ENCODE measurements around the gene COA1.
"Not testable (repeated sequence)": the region's sequence is repeated elsewhere in the genome, so short reads cannot be mapped to it uniquely, and the experiment has no call there.

Gene COA1

DNA sequence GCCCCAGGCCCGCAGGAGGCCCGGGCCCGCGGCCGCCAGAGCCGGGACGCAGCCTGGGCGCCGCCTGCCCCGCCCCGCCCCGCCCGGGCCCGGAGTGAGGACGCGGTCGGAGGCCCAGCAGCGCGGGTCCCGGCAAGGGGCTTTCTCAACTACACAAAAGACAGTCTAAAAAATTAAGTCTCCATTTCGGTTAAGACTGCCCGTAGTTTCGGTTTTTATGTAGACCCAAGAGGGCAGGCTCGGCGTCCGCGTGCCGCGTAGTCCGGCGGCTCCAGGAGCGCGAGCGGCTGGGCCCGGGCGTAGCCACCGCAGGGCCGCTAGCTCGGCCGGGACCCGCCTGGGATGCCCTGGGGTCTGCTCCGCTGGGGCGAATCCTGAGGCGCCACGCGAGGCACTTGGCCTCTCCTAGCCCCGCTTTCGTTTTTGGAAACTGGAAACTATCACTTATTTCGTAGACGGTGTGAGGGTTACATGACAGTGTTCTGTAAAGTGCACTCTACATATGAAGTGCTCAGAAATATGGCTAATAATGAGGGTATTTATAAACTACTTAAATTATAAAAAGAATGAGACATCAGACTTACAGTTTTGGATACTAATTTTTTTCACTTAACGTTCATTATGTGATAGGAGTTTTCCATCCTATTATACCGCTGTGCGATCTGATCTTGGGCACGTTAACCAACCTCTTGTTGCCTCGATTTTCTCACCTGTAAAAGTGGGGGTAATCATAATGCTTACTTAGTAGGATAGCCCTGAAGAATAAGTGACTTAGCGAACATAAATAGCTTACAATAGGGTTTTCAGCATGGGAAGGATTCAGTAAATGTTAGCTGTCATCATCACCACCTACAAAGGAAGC, 29.7 kb upstream of the COA1 start:
- no peak for DNase-seq (ENCODE audit: low read depth, low spot score)
- H3K27ac ChIP-seq, result peak overlapping the region; percentile 3

GRCh38 chr7:43758029-43758821, 28.9 kb upstream of the COA1 start, which contains the start of gene BLVRA:
Gene BLVRA (plus strand): TSS chr7:43758680. CDS start chr7:43771159, 12,479 bp downstream.
- DNase-seq (ENCODE audit: low read depth, low spot score), result no peak

GRCh38 chr7:43757073-43757720, 27.9 kb upstream of the COA1 start:
- no peak for DNase-seq (ENCODE audit: low read depth, low spot score)
- no peak overlapping the region for H3K27ac ChIP-seq

More at GRCh38 chr7:43758029-43758821, 28.9 kb upstream of the COA1 start, which contains the start of gene BLVRA:
- peak within 1 kb of the TSS; percentile 3 for H3K27ac ChIP-seq

DNA sequence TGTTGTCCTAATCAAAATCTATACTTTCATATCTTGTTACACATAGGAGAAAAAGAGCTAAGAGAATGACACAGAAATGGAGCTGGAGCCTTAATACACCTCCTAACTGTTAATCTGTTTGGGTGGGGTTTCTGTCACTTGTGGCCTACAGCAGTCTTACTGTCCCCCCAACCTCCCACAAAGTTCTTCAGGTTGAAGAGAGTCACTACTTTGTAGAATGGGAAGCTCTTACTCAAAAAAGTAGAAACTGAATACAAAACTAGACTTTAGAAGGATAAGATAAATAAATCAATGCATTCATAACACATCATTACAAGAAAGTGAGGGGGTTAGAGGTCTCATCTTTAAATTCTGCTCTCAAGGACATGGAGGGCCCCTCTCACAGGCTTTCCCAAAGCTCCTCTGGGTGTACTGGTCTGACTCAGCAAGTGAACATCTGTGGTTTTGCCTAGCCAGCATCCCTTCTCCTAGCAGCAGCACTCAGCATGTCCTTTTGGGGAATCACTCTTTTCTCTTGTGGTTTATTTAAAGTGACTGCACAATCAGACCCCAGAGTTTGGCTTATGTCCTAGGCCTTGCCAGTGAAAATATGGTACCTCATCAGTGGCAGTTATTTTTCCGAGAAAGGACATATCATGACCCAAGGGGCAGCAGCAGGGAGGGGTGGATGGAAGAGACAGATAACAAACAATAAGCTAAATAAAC, 27.2 kb upstream of the COA1 start:
- no peak overlapping the region for H3K27ac ChIP-seq
- DNase-seq (ENCODE audit: low read depth, low spot score), result no peak

DNA sequence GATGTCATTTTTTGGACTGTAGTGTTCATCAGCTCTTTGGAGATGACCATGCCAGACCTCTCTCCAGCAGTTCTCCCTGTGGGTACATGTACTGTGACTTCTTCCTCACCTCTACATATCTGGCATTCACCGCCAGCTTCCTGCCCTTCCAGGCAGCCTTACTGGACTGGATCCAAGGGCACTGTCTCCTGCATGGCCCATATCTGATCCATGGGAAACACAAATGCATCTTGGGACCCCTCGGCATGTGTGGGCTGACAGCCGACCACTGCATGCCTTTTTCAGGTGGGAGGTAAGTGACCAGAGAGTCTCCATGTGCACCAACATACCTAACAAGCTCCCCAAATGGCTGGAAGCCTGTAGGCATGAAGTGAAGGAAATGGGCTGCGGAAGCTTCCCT, 25.3 kb upstream of the COA1 start:
- H3K27ac ChIP-seq, result no peak overlapping the region
- no peak for DNase-seq (ENCODE audit: low read depth, low spot score)

DNA sequence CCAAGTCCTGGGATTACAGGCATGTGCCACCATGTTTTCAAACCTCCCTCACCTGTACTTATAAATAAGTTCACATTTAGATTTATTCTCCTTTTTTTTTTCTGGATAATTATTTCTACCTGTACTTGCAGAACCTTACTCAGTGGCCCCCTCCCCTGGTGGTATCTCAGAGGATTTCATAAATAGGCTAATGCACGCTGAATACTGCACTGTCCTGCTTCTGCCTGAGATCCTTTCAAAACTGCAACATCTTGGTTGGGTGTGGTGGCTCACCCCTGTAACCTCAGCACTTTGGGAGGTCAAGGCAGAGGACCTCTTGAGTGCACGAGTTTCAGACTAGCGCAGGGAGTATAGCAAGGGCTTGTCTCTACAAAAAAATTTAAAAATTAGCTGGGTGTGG, 24.5 kb upstream of the COA1 start:
- DNase-seq (ENCODE audit: low read depth, low spot score), result no peak

GRCh38 chr7:43753271-43753810, 24.0 kb upstream of the COA1 start:
- DNase-seq (ENCODE audit: low read depth, low spot score), result no peak
- H3K27ac ChIP-seq, result no peak overlapping the region

More for the DNA sequence above, 24.5 kb upstream of the COA1 start:
- H3K27ac ChIP-seq, result no peak overlapping the region

DNA sequence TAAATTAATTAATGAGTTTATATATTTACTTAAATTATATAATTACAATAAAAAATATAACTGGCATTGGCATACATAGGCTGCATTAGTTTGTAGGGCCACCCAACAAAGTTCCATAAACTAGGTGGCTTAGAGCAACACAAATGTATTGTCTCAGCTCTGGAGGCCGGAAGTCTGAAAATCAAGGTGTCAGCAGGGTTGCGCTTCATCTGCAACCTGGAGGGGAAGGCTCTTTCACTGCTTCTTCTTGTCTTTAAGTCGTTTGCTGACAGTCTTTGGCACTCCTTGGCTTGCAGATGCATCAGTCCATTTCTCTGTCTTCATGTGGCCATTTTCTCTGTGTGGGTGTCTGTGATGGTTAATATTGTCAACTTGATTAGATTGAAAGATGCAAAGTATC, 23.1 kb upstream of the COA1 start:
- H3K27ac ChIP-seq, result no peak overlapping the region

DNA sequence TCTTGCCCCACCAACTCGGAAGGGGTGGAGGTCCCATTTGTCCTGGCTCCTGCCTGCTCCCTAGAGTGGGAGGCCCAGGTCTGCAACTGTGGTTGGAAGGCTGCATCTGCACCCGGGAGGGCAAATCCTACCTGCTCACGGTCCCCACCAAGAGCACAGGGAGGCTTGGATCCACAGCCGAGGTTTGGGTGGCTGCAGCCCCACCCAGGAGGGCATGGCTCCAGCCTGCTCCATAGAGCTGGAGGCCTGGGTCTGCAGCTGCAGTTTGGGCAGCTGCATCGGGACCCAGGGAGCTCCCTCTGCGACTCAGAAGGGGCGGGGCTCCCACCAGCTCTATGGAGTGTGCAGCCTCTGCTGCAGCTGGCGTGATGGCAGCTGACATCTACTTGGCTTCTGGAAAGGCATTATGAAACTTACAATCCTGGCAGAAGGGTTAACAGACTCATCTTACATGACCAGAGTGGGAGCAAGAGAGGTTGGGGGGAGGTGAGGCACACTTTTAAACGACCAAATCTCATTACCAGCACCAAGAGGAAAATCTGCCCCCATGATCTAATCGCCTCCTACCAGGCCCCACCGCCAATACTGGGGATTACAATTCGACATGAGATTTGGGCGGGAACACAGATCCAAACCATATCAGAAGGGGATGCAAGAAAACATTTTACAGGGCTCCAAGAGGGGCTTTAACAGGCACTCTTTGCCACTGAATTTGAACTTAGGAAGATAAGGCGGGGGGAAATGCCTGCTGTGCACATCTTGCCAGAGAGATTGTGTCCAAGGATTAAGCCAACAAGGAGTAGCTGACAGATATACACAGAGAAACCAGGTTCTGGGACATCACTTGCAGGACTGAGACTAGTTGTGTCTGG, 20.9 kb upstream of the COA1 start:
- no peak overlapping the region for H3K27ac ChIP-seq
- no peak for DNase-seq (ENCODE audit: low read depth, low spot score)

More for the DNA sequence above, 23.1 kb upstream of the COA1 start:
- no peak for DNase-seq (ENCODE audit: low read depth, low spot score)

GRCh38 chr7:43749383-43749940, 20.1 kb upstream of the COA1 start:
- H3K27ac ChIP-seq, result no peak overlapping the region
- DNase-seq (ENCODE audit: low read depth, low spot score), result no peak

GRCh38 chr7:43747328-43748105, 18.2 kb upstream of the COA1 start:
- no peak overlapping the region for H3K27ac ChIP-seq
- DNase-seq (ENCODE audit: low read depth, low spot score), result no peak

DNA sequence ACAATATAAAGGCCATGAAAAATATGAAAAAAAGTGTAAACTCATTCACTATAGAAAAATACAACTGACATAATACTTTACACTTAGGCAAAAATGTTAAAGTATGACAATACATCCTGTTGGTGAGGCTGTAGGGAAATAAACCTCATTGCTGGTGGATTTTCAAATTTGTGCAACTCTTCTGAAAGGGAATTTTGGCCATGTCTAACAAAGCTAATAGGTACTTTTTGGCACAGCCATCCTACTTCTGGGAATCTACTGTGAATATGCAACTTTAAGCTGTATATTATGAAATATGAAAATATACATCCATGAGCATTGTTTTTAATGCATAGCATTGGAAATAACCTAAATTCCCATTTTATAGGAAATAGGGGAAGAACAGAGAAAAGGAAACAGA, 13.4 kb upstream of the COA1 start:
- DNase-seq (ENCODE audit: low read depth, low spot score), result no peak
- no peak overlapping the region for H3K27ac ChIP-seq

GRCh38 chr7:43737467-43738127, 8.3 kb upstream of the COA1 start:
- DNase-seq (ENCODE audit: low read depth, low spot score), result no peak
- no peak overlapping the region for H3K27ac ChIP-seq

DNA sequence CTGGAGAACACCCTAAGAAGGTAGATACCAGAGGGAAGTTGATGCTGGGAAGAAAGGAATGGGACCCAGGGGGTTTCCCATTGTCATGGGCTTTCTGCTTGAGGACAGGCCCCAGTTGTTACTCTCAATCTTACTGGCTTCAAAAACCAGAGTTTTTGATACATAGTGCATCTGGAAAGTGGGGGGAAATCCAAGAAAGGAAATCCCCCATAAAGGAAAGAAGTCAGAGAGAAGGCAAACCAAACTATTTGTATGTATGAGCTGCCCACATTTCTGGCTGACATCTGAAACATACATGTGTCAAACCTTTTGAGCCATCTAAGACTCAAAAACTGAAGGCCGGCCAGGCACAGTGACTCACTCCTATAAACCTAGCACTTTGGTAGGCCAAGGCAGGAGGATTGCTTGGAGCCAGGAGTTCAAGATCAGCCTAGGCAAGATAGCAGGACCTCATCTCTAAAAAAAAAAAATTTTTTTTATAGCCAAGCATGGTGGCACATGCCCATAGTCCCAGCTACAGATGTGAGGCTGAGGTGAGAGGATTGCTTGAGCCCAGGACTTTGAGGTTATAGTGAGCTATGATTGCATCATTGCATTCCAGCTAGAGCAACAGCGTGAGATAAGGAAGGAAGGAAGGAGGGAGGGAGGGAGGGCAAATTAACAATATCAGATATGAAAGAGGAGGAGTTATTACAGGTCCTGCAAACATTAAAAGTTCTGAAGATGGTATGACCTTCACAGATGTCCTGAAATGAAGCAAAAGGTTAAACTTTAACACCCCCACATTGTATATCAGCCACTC, 6.7 kb upstream of the COA1 start:
- H3K27ac ChIP-seq, result no peak overlapping the region
- no peak for DNase-seq (ENCODE audit: low read depth, low spot score)

- no peak for DNase-seq (ENCODE audit: low read depth, low spot score)
- no peak overlapping the region for H3K27ac ChIP-seq
These were observed 6.1 kb upstream of the COA1 start for GRCh38 chr7:43735403-43735801.

DNA sequence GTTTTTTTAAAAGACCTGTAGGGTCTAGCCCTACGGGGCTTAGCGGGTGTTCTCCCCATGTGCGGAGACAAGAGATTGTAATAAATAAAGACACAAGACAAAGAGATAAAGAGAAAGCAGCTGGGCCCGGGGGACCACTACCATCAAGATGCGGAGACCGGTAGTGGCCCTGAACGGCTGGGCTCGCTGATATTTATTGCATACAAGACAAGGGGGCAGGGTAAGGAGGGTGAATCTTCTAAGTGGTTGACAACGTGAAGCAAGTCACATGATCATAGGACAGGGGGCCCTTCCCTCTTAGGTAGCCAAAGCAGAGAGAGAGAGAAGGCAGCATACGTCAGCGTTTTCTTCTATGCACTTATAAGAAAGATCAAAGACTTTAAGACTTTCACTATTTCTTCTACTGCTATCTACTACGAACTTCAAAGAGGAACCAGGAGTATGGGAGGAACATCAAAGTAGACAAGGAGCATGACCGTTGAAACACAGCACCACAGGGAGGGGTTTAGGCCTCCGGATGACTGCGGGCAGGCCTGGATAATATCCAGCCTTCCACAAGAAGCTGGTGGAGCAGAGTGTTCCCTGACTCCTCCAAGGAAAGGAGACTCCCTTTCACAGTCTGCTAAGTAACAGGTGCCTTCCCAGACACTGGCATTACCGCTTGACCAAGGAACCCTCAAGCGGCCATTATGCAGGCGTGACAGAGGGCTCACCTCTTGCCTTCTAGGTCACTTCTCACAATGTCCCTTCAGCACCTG, 5.4 kb upstream of the COA1 start:
- DNase-seq (ENCODE audit: low read depth, low spot score); H3K27ac ChIP-seq: not testable (repeated sequence)

Data from epithelial cell of prostate (primary cell).